IPS DF 6.9 (cell line): ENCODE results near the gene OBP2A.
"Not testable (repeated sequence)": the region's sequence is repeated elsewhere in the genome, so short reads cannot be mapped to it uniquely, and the experiment has no call there.

Experiments used
- DNase-seq: peaks from one replicate; pipeline ENCODE4 v3.0.0-alpha.2; 2013; ENCODE audit warnings: low read depth, low spot score
- H3K27ac ChIP-seq: one replicate; pipeline ENCODE4 v1.5.1; 2013; ENCODE audit warnings: low read length, control low read depth
- H3K27me3 ChIP-seq: 2 replicates; pipeline ENCODE4 v1.6.1; 2013; ENCODE audit warnings: mild to moderate bottlenecking, low read length; ENCODE audit not compliant: control insufficient read depth, insufficient read depth
- H3K36me3 ChIP-seq: 2 replicates; pipeline ENCODE4 v1.6.1; 2013; ENCODE audit warnings: low read length; ENCODE audit not compliant: control insufficient read depth, insufficient read depth
- H3K4me1 ChIP-seq: 2 replicates; pipeline ENCODE4 v1.6.1; 2013; ENCODE audit warnings: low read length; ENCODE audit not compliant: control insufficient read depth, insufficient read depth
- H3K4me3 ChIP-seq: 2 replicates; pipeline ENCODE4 v1.5.1; 2013; ENCODE audit warnings: mild to moderate bottlenecking, low read length
- H3K9me3 ChIP-seq: 2 replicates; pipeline ENCODE4 v1.6.1; 2013; ENCODE audit warnings: low read length, inconsistent platforms; ENCODE audit not compliant: control insufficient read depth, insufficient read depth
- WGBS: extraction: QIAGEN DNeasy Blood & Tissue Kit; methylation state at CpG from one replicate; pipeline ENCODE4 v1.1.7; 2013; ENCODE audit warnings: mixed read lengths, missing lambda C conversion rate; ENCODE audit not compliant: insufficient read length, insufficient coverage; 5-methylcytosine and 5-hydroxymethylcytosine counted together

The OBP2A gene

GRCh38 chr9:135545646-135546176 lies at the start of gene OBP2A:
Gene OBP2A, plus strand, starts transcription at chr9:135546126. Its CDS starts 55 bp downstream, at chr9:135546181.
- no CpG with 5 or more reads among the region's 19 CpGs for WGBS
- not testable (repeated sequence) for H3K27me3 ChIP-seq, H3K27ac ChIP-seq, DNase-seq, H3K4me1 ChIP-seq, H3K36me3 ChIP-seq, H3K4me3 ChIP-seq, H3K9me3 ChIP-seq

GRCh38 chr9:135498381-135499126 lies 47.4 kb upstream of the OBP2A start:
- no CpG with 5 or more reads among the region's 15 CpGs for WGBS
- Histone ChIP-seq H3K4me3 (no peak overlapping the region), H3K27me3 (no peaks in the 10 kb centered on the region), H3K4me1 (no peaks in the 10 kb centered on the region), H3K9me3 (no peaks in the 10 kb centered on the region), H3K36me3 (peaks cover 9% of the 10 kb centered on the region), H3K27ac (no peak overlapping the region)
- no peak for DNase-seq

- H3K4me1 ChIP-seq: no peaks in the 10 kb centered on the region
- no peak for DNase-seq
- no peak overlapping the region for H3K27ac ChIP-seq
- no peaks in the 10 kb centered on the region for H3K27me3 ChIP-seq
- WGBS: no CpG with 5 or more reads among the region's 58 CpGs
- H3K36me3 ChIP-seq: peaks cover 16% of the 10 kb centered on the region
- H3K9me3 ChIP-seq: no peaks in the 10 kb centered on the region
- H3K4me3 ChIP-seq: peak overlapping the region; percentile 91; the same call in 1 of the 2 replicates
Measured at GRCh38 chr9:135499326-135500070, 46.4 kb upstream of the OBP2A start.

GRCh38 chr9:135500071-135500524 lies 45.8 kb upstream of the OBP2A start:
- Histone ChIP-seq H3K9me3 (no peaks in the 10 kb centered on the region), H3K4me3 (peak overlapping the region; percentile 91; the same call in 1 of the 2 replicates), H3K27me3 (no peaks in the 10 kb centered on the region), H3K27ac (no peak overlapping the region), H3K36me3 (peaks cover 19% of the 10 kb centered on the region), H3K4me1 (no peaks in the 10 kb centered on the region)
- DNase-seq: no peak
- no CpG with 5 or more reads among the region's 29 CpGs for WGBS

- peak within 1 kb of the TSS; percentile 91 for H3K4me3 ChIP-seq
- no CpG with 5 or more reads among the region's 92 CpGs for WGBS
- H3K36me3 ChIP-seq: peaks cover 24% of the 10 kb centered on the region
- no peaks in the 10 kb centered on the region for H3K27me3 ChIP-seq
- DNase-seq: peak; percentile 61
- H3K9me3 ChIP-seq: no peaks in the 10 kb centered on the region
- no peaks in the 10 kb centered on the region for H3K4me1 ChIP-seq
- H3K27ac ChIP-seq: no peak within 1 kb of the TSS
Measured at GRCh38 chr9:135500525-135501260, 45.2 kb upstream of the OBP2A start, which contains the start of gene MRPS2. Gene MRPS2, plus strand, starts transcription at chr9:135500682. Its CDS starts 29 bp downstream, at chr9:135500711.

GRCh38 chr9:135501261-135502167 lies 44.4 kb upstream of the OBP2A start:
- no peak for DNase-seq
- H3K9me3 ChIP-seq: no peaks in the 10 kb centered on the region
- WGBS: no CpG with 5 or more reads among the region's 38 CpGs
- no peak overlapping the region for H3K27ac ChIP-seq
- peaks cover under 1% of the 10 kb centered on the region; the same call in 1 of the 2 replicates for H3K4me1 ChIP-seq
- no peaks in the 10 kb centered on the region for H3K27me3 ChIP-seq
- H3K4me3 ChIP-seq: peak overlapping the region; percentile 91
- peaks cover 24% of the 10 kb centered on the region for H3K36me3 ChIP-seq

GRCh38 chr9:135502168-135502872 lies 43.6 kb upstream of the OBP2A start:
- H3K36me3 ChIP-seq: peaks cover 24% of the 10 kb centered on the region
- no peak for DNase-seq
- peaks cover 1% of the 10 kb centered on the region; the same call in 1 of the 2 replicates for H3K4me1 ChIP-seq
- no peaks in the 10 kb centered on the region for H3K9me3 ChIP-seq
- H3K27ac ChIP-seq: no peak overlapping the region
- no peaks in the 10 kb centered on the region for H3K27me3 ChIP-seq
- H3K4me3 ChIP-seq: no peak overlapping the region
- WGBS: no CpG with 5 or more reads among the region's 15 CpGs

GRCh38 chr9:135502873-135503321 lies 43.0 kb upstream of the OBP2A start:
- no peak overlapping the region for H3K27ac ChIP-seq
- H3K4me3 ChIP-seq: no peak overlapping the region
- no CpG with 5 or more reads among the region's 16 CpGs for WGBS
- H3K27me3 ChIP-seq: no peaks in the 10 kb centered on the region
- H3K4me1 ChIP-seq: peaks cover 1% of the 10 kb centered on the region; the same call in 1 of the 2 replicates
- peaks cover 24% of the 10 kb centered on the region for H3K36me3 ChIP-seq
- no peaks in the 10 kb centered on the region for H3K9me3 ChIP-seq
- DNase-seq: no peak
